Tibial nerve (tissue), 4 donors: ENCODE data around the gene TBC1D14. TPM values are rescaled to one million over a fixed set of nuclear protein-coding genes. Genes with fewer than 3 reads are reported as not detected.

Experiments used
- DNase-seq, 2 donors: peaks; one replicate each; pipeline ENCODE4 v3.0.0-alpha.2; 2019; ENCODE audit warnings: low spot score in 2 of 2
- H3K27ac ChIP-seq, 4 donors: fragments of 200-600 bp; sonication (generic) in 3 of 4; one replicate each; pipeline ENCODE4 v1.5.1; 2017 to 2019; ENCODE audit warnings: mild to moderate bottlenecking in 1 of 4
- H3K27me3 ChIP-seq, 2 donors: fragments of 200-600 bp; sonication (generic) in 1 of 2; one replicate each; pipeline versions ENCODE4 v1.5.1 to v1.6.0; 2017 to 2019
- H3K36me3 ChIP-seq, 3 donors: fragments of 200-600 bp; sonication (generic); one replicate each; pipeline ENCODE4 v1.5.1; 2018 to 2019
- H3K4me1 ChIP-seq, 4 donors: fragments of 200-600 bp; sonication (generic) in 3 of 4; one replicate each; pipeline ENCODE4 v1.5.1; 2017 to 2019
- H3K4me3 ChIP-seq, 4 donors: fragments of 200-600 bp; sonication (generic) in 3 of 4; one replicate each; pipeline ENCODE4 v1.5.1; 2017 to 2019; ENCODE audit warnings: mild to moderate bottlenecking in 1 of 4, moderate library complexity in 1 of 4
- H3K9me3 ChIP-seq, 4 donors: fragments of 200-600 bp; sonication (generic) in 3 of 4; one replicate each; pipeline ENCODE4 v1.5.1; 2017 to 2019
- EP300 ChIP-seq, 2 donors: sonication (generic); formaldehyde crosslinking; IDR thresholded peaks; one replicate each; pipeline ENCODE4 v1.6.1; 2017; ENCODE audit warnings: antibody characterized with exemption in 2 of 2, mild to moderate bottlenecking in 1 of 2
- POLR2A ChIP-seq, 2 donors: fragments of 450-650 bp; IDR thresholded peaks; one replicate each; pipeline ENCODE4 v1.6.1; 2017; ENCODE audit warnings: antibody characterized with exemption in 2 of 2, mild to moderate bottlenecking in 2 of 2, moderate library complexity in 2 of 2
- WGBS, 2 donors: methylation state at CpG; one replicate each; pipeline ENCODE4 v1.1.5; 2018; 5-methylcytosine and 5-hydroxymethylcytosine counted together
- total RNA-seq, 4 donors: library from RNA; depleted of rRNA; stranded (reverse); fragments of >200 nt; gene quantifications; one replicate each; pipeline ENCODE4 v1.1.0, GENCODE V29; 2016
- TF ChIP-seq, protein P1 (sequence below), 5 experiments: fragments of 200-600 bp in 3 of 5; fragments of 450-650 bp in 2 of 5; sonication (generic) in 3 of 5; IDR thresholded peaks; one replicate each; pipeline ENCODE4 v1.5.1; 2016 to 2019; ENCODE audit warnings: antibody characterized with exemption in 5 of 5, mild to moderate bottlenecking in 3 of 5, moderate library complexity in 2 of 5

The TBC1D14 gene
- total RNA-seq, 4 donors from 2014 or later, result 46.9 to 65.7 (median 51.3) TPM

DNA sequence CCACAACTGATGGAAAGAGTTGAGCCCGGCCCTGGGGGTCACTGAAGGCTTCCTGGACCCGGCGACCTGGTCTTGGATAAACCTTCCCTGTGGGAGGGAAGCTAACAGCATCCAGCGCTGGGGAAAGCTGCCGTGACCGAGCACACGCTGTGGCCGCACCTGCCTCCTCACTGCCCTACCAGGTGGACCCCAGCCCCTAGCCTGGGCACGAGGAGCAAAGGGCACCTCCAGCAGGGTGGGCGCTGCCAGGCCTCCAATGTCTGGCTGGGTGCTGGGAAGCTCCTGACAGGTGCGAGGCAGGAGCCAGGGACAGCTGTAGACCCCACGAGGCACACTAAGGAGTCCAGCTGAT is 141.5 kb downstream of the TBC1D14 start:
- 91 to 94% methylated on average over 12 of the region's 12 CpGs for WGBS, 2 donors
- H3K27ac ChIP-seq, result no peak overlapping the region

DNA sequence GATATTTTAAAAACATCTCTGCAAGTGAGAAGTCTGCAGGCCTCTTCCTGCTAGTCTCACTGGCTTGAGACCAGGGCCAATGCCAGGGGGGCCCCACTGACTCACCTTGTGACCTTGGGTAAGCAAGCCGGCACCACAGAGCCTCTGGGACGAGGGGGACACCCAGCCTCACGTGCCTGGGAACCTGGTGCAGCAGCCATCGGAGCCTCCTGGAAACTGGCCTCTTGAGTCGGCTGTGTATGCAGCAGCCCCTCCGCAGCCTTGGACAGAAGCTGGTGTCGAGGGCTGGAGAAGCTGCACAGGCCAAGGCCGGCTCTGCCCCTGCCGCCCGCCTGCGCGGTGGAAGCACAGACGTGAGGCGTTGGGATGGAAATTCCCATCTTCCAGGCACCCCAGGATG is 142.3 kb downstream of the TBC1D14 start:
- TF ChIP-seq POLR2A (IDR thresholded peaks at IDR 0.05) (no peak), EP300 (IDR thresholded peaks at IDR 0.05) (no peak)
- TF ChIP-seq, protein P1, sequence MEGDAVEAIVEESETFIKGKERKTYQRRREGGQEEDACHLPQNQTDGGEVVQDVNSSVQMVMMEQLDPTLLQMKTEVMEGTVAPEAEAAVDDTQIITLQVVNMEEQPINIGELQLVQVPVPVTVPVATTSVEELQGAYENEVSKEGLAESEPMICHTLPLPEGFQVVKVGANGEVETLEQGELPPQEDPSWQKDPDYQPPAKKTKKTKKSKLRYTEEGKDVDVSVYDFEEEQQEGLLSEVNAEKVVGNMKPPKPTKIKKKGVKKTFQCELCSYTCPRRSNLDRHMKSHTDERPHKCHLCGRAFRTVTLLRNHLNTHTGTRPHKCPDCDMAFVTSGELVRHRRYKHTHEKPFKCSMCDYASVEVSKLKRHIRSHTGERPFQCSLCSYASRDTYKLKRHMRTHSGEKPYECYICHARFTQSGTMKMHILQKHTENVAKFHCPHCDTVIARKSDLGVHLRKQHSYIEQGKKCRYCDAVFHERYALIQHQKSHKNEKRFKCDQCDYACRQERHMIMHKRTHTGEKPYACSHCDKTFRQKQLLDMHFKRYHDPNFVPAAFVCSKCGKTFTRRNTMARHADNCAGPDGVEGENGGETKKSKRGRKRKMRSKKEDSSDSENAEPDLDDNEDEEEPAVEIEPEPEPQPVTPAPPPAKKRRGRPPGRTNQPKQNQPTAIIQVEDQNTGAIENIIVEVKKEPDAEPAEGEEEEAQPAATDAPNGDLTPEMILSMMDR (IDR thresholded peaks at IDR 0.05), result no peak
- Histone ChIP-seq H3K27ac (no peak overlapping the region), H3K4me3 (no peak overlapping the region), H3K36me3 (peaks cover 0 to 58% (median 0%) of the 10 kb centered on the region in 3 donors), H3K4me1 (peaks cover 0 to 44% (median 0%) of the 10 kb centered on the region in 4 donors), H3K9me3 (no peaks in the 10 kb centered on the region), H3K27me3 (no peaks in the 10 kb centered on the region)
- DNase-seq, result no peak
- WGBS, 2 donors, result 87 to 90% methylated on average over 11 to 14 of the region's 14 CpGs

More for the DNA sequence above, 141.5 kb downstream of the TBC1D14 start:
- Histone ChIP-seq H3K4me1 (peaks cover 0 to 51% (median 5%) of the 10 kb centered on the region in 4 donors), H3K9me3 (no peaks in the 10 kb centered on the region), H3K4me3 (no peak overlapping the region), H3K36me3 (peaks cover 0 to 51% (median 0%) of the 10 kb centered on the region in 3 donors), H3K27me3 (no peaks in the 10 kb centered on the region)
- DNase-seq, result no peak
- TF ChIP-seq EP300 (IDR thresholded peaks at IDR 0.05), result no peak
- TF ChIP-seq POLR2A (IDR thresholded peaks at IDR 0.05), result no peak
- TF ChIP-seq, protein P1 (IDR thresholded peaks at IDR 0.05), result no peak

DNA sequence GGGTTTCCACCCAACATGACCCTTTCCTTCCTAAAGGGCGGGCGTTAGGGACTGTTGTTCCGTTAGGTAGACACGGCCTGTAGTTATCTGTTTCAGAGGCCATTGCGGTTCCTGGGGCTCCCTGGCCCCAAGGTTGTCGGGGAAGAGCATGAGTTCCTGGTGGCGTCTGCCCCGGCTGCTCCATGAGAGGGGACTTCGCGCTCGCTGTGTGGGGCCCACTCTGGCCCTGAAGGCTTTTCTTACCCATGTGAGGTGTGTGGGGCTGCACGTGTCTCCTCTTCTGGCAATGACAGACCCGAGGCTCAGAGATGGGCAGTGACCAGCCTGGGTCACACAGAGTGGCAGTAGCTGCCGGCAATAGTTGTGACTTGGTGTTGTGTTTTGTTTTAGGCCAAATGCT is 142.7 kb downstream of the TBC1D14 start:
- Histone ChIP-seq H3K4me3 (no peak overlapping the region), H3K4me1 (peaks cover 0 to 39% (median 0%) of the 10 kb centered on the region in 4 donors), H3K27me3 (no peaks in the 10 kb centered on the region), H3K9me3 (no peaks in the 10 kb centered on the region), H3K27ac (no peak overlapping the region), H3K36me3 (peaks cover 0 to 57% (median 0%) of the 10 kb centered on the region in 3 donors)
- WGBS, 2 donors, result 81 to 85% methylated on average over 14 of the region's 14 CpGs
- TF ChIP-seq POLR2A (IDR thresholded peaks at IDR 0.05), result no peak
- TF ChIP-seq EP300 (IDR thresholded peaks at IDR 0.05), result no peak
- TF ChIP-seq, protein P1 (IDR thresholded peaks at IDR 0.05), result no peak
- no peak for DNase-seq

DNA sequence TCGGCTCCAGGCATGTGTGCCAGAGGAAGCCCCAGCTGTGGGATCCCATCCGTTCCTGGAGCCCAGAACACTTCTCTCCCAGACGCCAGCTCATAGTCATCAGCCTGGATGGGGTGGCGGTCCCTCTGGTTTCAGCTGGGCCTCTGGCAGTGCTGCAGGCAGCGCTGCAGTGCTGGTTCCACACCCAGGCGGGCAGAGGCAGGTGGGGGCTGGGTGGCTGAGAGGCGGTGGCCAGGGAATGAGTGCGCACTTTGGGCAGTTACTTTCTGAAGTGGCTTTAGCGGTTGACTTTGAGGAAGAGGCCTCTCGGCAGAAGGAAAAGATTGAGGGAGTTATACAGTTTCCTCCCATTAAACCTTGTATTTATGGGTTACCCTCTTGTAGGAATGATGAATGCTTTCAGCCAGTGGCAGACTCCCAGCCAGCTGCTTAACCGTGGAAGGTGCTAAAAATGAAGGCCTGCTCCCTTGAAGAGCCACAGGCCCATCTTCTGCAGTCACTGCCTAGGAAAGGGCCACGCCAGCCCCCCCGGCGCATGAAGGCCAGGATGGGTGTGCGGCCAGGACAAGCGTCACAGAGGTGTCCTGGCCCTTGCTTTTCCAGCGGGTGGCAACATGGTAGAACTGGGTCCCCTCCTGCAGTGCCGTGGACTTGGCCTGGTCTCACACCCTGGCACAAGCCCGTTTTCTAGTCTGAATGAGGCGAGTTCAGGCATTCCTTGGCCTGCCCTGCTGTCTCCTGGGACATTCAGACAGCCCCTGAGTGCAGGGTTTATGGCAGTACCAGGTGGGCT is 143.5 kb downstream of the TBC1D14 start:
- no peak overlapping the region for H3K4me3 ChIP-seq
- H3K9me3 ChIP-seq, result no peaks in the 10 kb centered on the region
- H3K27me3 ChIP-seq, result no peaks in the 10 kb centered on the region
- H3K4me1 ChIP-seq, result peaks cover 0 to 37% (median 0%) of the 10 kb centered on the region in 4 donors
- DNase-seq, result no peak
- 67 to 73% methylated on average over 20 of the region's 20 CpGs for WGBS, 2 donors
- H3K27ac ChIP-seq, result peak overlapping the region in 1 of 4 donors; percentile 15
- TF ChIP-seq, protein P1 (IDR thresholded peaks at IDR 0.05), result no peak
- no peak for TF ChIP-seq EP300 (IDR thresholded peaks at IDR 0.05)
- TF ChIP-seq POLR2A (IDR thresholded peaks at IDR 0.05), result no peak
- peaks cover 0 to 60% (median 0%) of the 10 kb centered on the region in 3 donors for H3K36me3 ChIP-seq

DNA sequence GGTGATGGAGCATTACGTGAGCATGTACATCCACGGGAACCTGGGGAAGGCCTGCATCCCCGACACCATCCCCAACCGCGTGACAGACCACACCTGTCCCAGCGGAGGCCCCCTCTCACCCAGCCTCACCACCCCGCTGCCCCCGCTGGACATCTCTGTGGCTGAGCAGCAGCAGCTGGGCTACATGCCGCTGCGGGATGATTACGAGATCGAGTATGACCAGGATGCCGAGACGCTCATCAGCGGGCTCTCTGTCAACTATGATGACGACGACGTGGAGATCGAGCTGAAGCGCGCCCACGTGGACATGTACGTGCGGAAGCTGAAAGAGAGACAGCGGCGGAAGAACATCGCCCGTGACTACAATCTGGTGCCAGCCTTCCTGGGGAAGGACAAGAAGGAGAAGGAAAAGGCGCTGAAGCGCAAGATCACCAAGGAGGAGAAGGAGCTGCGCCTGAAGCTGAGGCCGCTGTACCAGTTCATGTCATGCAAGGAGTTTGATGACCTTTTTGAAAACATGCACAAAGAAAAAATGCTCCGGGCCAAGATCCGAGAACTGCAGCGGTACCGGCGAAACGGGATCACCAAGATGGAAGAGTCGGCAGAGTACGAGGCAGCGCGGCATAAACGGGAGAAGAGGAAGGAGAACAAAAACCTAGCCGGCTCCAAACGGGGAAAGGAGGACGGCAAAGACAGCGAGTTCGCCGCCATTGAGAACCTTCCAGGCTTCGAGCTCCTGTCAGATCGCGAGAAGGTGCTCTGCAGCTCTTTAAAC is 144.7 kb downstream of the TBC1D14 start:
- Histone ChIP-seq H3K4me3 (no peak overlapping the region), H3K27me3 (no peaks in the 10 kb centered on the region), H3K9me3 (no peaks in the 10 kb centered on the region), H3K36me3 (peaks cover 0 to 69% (median 0%) of the 10 kb centered on the region in 3 donors), H3K27ac (no peak overlapping the region), H3K4me1 (peaks cover 0 to 36% (median 0%) of the 10 kb centered on the region in 4 donors)
- TF ChIP-seq EP300 (IDR thresholded peaks at IDR 0.05) (no peak), POLR2A (IDR thresholded peaks at IDR 0.05) (no peak)
- TF ChIP-seq, protein P1 (IDR thresholded peaks at IDR 0.05), result no peak
- no peak for DNase-seq
- 95 to 96% methylated on average over 52 of the region's 52 CpGs for WGBS, 2 donors
